Ramos (cell line): ENCODE data around the gene RPLP2.

Experiments used
- in situ Hi-C: fragments of 300-500 bp; cut with MboI; formaldehyde crosslinking; loops from one replicate; pipeline ENCODE4 v1.14.3; 2022; ENCODE audit warnings: low sequenced_read_pairs; ENCODE audit not compliant: unreplicated experiment

Gene RPLP2

GRCh38 chr11:844693-845644 lies 35.2 kb downstream of the RPLP2 start:
- in situ Hi-C loops = no loop called here

- in situ Hi-C loops = no loop called here
Measured at GRCh38 chr11:845872-846495, 36.2 kb downstream of the RPLP2 start.

GRCh38 chr11:846496-847098 lies 36.8 kb downstream of the RPLP2 start:
- in situ Hi-C loops = no loop called here

GRCh38 chr11:847876-848275 lies 38.1 kb downstream of the RPLP2 start:
- in situ Hi-C loops = no loop called here

- in situ Hi-C loops = no loop called here
Measured at GRCh38 chr11:848380-848931, 38.7 kb downstream of the RPLP2 start.

- in situ Hi-C loops = no loop called here
Measured at GRCh38 chr11:849104-849824, 39.5 kb downstream of the RPLP2 start.

- in situ Hi-C loops = loop anchor here (5.0 kb wide), 1 partner anchor 202 kb away; no protein-coding TSS in a partner anchor
Measured at GRCh38 chr11:849951-850774, 40.4 kb downstream of the RPLP2 start.

GRCh38 chr11:850775-851763 lies 41.3 kb downstream of the RPLP2 start:
- in situ Hi-C loops = loop anchor here (5.0 kb wide), 1 partner anchor 201 kb away; no protein-coding TSS in a partner anchor

GRCh38 chr11:852762-853161 lies 43.0 kb downstream of the RPLP2 start:
- in situ Hi-C loops = loop anchor here (5.0 kb wide), 1 partner anchor 200 kb away; no protein-coding TSS in a partner anchor

GRCh38 chr11:853682-854448 lies 44.1 kb downstream of the RPLP2 start:
- in situ Hi-C loops = loop anchor here (5.0 kb wide), 1 partner anchor 198 kb away; no protein-coding TSS in a partner anchor

- in situ Hi-C loops = loop anchor here (5.0 kb wide), 1 partner anchor 198 kb away; no protein-coding TSS in a partner anchor
Measured at GRCh38 chr11:854601-855329, 45.0 kb downstream of the RPLP2 start.

GRCh38 chr11:855330-855674 lies 45.5 kb downstream of the RPLP2 start:
- in situ Hi-C loops = no loop called here

- in situ Hi-C loops = no loop called here
Measured at GRCh38 chr11:855796-856195, 46.0 kb downstream of the RPLP2 start.

GRCh38 chr11:856397-856796 lies 46.6 kb downstream of the RPLP2 start:
- in situ Hi-C loops = no loop called here

GRCh38 chr11:858053-858761 lies 48.4 kb downstream of the RPLP2 start:
- in situ Hi-C loops = no loop called here

GRCh38 chr11:858762-859339 lies 49.1 kb downstream of the RPLP2 start:
- in situ Hi-C loops = no loop called here
